ENCODE results near the gene ST6GALNAC4. TPM values are rescaled to one million over a fixed set of nuclear protein-coding genes. Genes with fewer than 3 reads are reported as not detected.

ST6GALNAC4 gene
- total RNA-seq, 1 experiment from 2014 or later: 28.3 TPM

DNA sequence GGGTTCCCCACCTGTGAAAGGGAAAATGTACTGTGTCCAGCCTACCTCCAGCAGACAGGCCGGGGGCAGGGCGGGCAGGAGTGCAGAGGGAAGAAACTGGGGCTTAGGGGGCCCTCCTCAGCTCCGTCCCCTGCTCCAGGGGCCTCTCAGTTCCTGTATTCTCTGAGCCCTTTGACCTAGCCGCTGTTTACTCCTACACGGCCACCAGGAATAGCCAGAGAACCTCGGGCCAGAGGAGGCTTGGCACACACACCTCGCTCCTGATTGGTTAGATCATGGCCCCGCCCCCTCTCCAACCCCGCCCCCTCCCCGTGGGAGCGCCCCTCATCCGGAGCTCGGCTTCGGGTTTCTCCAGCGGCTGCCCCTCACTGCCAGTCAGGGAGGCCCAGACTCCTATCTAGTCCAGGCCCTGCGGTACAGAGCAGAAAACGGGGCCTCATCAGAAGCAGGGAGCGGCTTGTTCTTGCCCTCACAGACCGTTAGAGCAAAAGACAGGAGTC is 19.6 kb downstream of the ST6GALNAC4 start:
- Histone ChIP-seq H4K20me1 (ENCODE audit: insufficient read depth) (no peaks in the 10 kb centered on the region), H3K9me2 (ENCODE audit: insufficient read depth) (no peaks in the 10 kb centered on the region), H3K79me2 (ENCODE audit: low read depth) (peaks cover 4% of the 10 kb centered on the region; the same call in 1 of the 2 replicates), H3F3A (ENCODE audit: insufficient read depth, low read depth) (peaks cover 24% of the 10 kb centered on the region; the same call in 1 of the 2 replicates), H3K27ac (no peak overlapping the region), H3K36me3 (ENCODE audit: low read depth) (peaks cover 24% of the 10 kb centered on the region), H3K4me2 (peak overlapping the region; percentile 20; the same call in 1 of the 2 replicates), H2AFZ (no peak overlapping the region), H3K27me3 (ENCODE audit: insufficient read depth, low read depth) (no peaks in the 10 kb centered on the region), H3K9me3 (ENCODE audit: insufficient read depth, low read depth) (peaks cover 8% of the 10 kb centered on the region; the same call in 1 of the 2 replicates), H3K4me3 (no peak overlapping the region), H3K4me1 (replicated peaks; ENCODE audit: insufficient read depth) (peaks cover 21% of the 10 kb centered on the region; the same call in 1 of the 2 replicates)
- ChIA-PET POLR2A (ENCODE audit: unreplicated experiment) (interaction anchor here (0.7 kb wide), 1 partner anchor 14 kb away, joined by 3 read pairs; no protein-coding TSS in a partner anchor), CTCF (interaction anchor here (0.5 to 1.0 kb wide), 4 partner anchors 27 to 984 kb away, joined by 3 to 6 read pairs (median 5); no protein-coding TSS in a partner anchor)
- intact Hi-C loops (cut with micrococcal nuclease; ENCODE audit: unreplicated experiment): no loop called here
- no peak for TF ChIP-seq EZH2 (IDR thresholded peaks at IDR 0.05; ENCODE audit: low read depth)
- TF ChIP-seq, protein P1, sequence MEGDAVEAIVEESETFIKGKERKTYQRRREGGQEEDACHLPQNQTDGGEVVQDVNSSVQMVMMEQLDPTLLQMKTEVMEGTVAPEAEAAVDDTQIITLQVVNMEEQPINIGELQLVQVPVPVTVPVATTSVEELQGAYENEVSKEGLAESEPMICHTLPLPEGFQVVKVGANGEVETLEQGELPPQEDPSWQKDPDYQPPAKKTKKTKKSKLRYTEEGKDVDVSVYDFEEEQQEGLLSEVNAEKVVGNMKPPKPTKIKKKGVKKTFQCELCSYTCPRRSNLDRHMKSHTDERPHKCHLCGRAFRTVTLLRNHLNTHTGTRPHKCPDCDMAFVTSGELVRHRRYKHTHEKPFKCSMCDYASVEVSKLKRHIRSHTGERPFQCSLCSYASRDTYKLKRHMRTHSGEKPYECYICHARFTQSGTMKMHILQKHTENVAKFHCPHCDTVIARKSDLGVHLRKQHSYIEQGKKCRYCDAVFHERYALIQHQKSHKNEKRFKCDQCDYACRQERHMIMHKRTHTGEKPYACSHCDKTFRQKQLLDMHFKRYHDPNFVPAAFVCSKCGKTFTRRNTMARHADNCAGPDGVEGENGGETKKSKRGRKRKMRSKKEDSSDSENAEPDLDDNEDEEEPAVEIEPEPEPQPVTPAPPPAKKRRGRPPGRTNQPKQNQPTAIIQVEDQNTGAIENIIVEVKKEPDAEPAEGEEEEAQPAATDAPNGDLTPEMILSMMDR (conservative IDR thresholded peaks at IDR 0.05): no peak
- no TSS peak for BruUV-seq (replicated peaks)
- DNase-seq: peak in 1 of 2 experiments; percentile 37

DNA sequence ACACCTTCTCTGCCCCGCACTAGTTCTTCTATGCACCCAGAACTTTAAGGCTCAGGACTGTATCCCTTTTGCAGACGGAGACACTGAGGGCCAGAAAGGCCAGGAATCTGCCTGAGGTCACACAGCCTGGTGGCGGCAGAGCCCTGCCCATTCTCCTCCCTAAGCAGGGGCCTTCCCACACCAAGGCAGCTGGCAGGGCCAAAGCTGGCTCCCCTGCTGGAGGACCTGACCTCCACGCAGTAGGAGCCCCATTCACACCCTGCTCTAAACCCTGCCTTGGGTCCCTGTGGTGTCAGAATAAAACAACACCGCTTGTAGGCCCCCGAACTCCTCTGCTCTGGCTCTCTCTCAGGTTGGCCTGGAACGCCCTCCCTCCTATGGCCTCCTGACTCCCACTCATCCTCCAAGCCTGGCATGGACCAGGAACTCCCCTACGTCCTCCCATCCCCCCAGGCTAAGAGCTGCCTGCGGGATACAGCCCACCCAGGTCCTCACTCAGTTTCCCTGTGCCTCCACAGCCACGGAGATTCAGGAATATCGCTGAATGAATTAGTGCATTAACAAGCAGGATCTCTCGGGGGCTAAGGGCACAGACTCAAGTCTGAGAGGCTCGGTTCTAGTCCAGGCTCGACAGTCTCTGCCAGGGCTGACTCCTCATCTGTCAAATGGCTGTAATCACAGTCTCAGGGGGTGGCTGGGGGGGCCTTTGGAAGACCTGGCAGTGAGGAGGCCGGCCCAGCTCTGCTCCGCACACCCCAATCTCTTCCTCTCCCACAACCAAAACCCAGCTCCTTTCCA is 20.2 kb downstream of the ST6GALNAC4 start:
- peaks cover 8% of the 10 kb centered on the region; the same call in 1 of the 2 replicates for H3K9me3 ChIP-seq (ENCODE audit: insufficient read depth, low read depth)
- H3K4me2 ChIP-seq: no peak overlapping the region
- H3K36me3 ChIP-seq (ENCODE audit: low read depth): peaks cover 24% of the 10 kb centered on the region
- TF ChIP-seq, protein P1 (conservative IDR thresholded peaks at IDR 0.05): no peak
- TF ChIP-seq EZH2 (IDR thresholded peaks at IDR 0.05; ENCODE audit: low read depth): no peak
- H3K4me3 ChIP-seq: no peak overlapping the region
- no peaks in the 10 kb centered on the region for H3K27me3 ChIP-seq (ENCODE audit: insufficient read depth, low read depth)
- H3K27ac ChIP-seq: no peak overlapping the region
- ChIA-PET CTCF (interaction anchor here (0.5 to 1.0 kb wide), 3 partner anchors 27 to 983 kb away, joined by 3 to 6 read pairs (median 6); no protein-coding TSS in a partner anchor), POLR2A (ENCODE audit: unreplicated experiment) (no interaction called here)
- no TSS peak for BruUV-seq (replicated peaks)
- intact Hi-C loops (cut with micrococcal nuclease; ENCODE audit: unreplicated experiment): no loop called here
- no peak for DNase-seq
- H3F3A ChIP-seq (ENCODE audit: insufficient read depth, low read depth): peaks cover 20% of the 10 kb centered on the region; the same call in 1 of the 2 replicates
- peaks cover 4% of the 10 kb centered on the region; the same call in 1 of the 2 replicates for H3K79me2 ChIP-seq (ENCODE audit: low read depth)
- H4K20me1 ChIP-seq (ENCODE audit: insufficient read depth): no peaks in the 10 kb centered on the region
- H3K9me2 ChIP-seq (ENCODE audit: insufficient read depth): no peaks in the 10 kb centered on the region
- peaks cover 21% of the 10 kb centered on the region; the same call in 1 of the 2 replicates for H3K4me1 ChIP-seq (replicated peaks; ENCODE audit: insufficient read depth)
- H2AFZ ChIP-seq: no peak overlapping the region

DNA sequence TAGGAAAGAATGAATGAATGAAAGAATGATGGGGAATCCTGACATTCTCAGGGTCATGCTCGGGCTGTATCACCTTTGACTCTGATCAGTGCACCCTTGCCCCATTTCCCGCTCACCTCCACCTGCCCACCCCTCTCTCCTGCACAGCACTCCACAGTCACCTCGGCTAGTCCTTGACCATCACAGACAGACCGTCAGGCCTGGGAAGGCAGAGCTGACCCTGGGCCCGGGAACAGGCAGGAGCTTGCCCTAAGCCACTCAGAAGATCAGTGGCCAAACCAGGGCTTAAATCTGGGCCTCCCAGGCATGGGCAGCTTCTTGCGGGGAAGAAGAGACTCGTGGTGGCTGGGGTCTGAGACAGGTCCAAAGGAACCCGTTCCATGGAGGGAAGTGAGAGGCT is 21.0 kb downstream of the ST6GALNAC4 start:
- Histone ChIP-seq H3F3A (ENCODE audit: insufficient read depth, low read depth) (peaks cover 12% of the 10 kb centered on the region; the same call in 1 of the 2 replicates), H3K4me2 (no peak overlapping the region), H3K79me2 (ENCODE audit: low read depth) (peaks cover 4% of the 10 kb centered on the region; the same call in 1 of the 2 replicates), H3K27me3 (ENCODE audit: insufficient read depth, low read depth) (no peaks in the 10 kb centered on the region), H3K4me1 (replicated peaks; ENCODE audit: insufficient read depth) (peaks cover 16% of the 10 kb centered on the region; the same call in 1 of the 2 replicates), H3K36me3 (ENCODE audit: low read depth) (peaks cover 24% of the 10 kb centered on the region), H4K20me1 (ENCODE audit: insufficient read depth) (no peaks in the 10 kb centered on the region), H3K4me3 (no peak overlapping the region), H2AFZ (no peak overlapping the region), H3K9me3 (ENCODE audit: insufficient read depth, low read depth) (peaks cover 8% of the 10 kb centered on the region; the same call in 1 of the 2 replicates), H3K27ac (no peak overlapping the region), H3K9me2 (ENCODE audit: insufficient read depth) (no peaks in the 10 kb centered on the region)
- CTCF ChIA-PET: no interaction called here
- intact Hi-C loops (cut with micrococcal nuclease; ENCODE audit: unreplicated experiment): no loop called here
- no TSS peak for BruUV-seq (replicated peaks)
- TF ChIP-seq, protein P1 (conservative IDR thresholded peaks at IDR 0.05): no peak
- no peak for TF ChIP-seq EZH2 (IDR thresholded peaks at IDR 0.05; ENCODE audit: low read depth)
- DNase-seq: no peak
- POLR2A ChIA-PET (ENCODE audit: unreplicated experiment): no interaction called here

All from PC-9 (cell line).